ENCODE results near the gene GJB2.
A peak's percentile ranks its signal among the peaks of the same experiment; 100 is the strongest.

Gene GJB2

DNA sequence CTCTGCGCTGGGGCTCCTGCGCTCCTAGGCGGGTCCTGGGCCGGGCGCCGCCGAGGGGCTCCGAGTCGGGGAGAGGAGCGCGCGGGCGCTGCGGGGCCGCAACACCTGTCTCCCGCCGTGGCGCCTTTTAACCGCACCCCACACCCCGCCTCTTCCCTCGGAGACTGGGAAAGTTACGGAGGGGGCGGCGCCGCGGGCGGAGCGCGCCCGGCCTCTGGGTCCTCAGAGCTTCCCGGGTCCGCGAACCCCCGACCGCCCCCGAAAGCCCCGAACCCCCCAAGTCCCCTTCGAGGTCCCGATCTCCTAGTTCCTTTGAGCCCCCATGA, at the start of gene GJB2:
Gene GJB2 (minus strand): TSS at position 103 of the 326 bp plus-strand sequence. CDS start 3,357 bp downstream, outside the sequence.
- DNase-seq (ENCODE audit: low read depth) = no peak

DNA sequence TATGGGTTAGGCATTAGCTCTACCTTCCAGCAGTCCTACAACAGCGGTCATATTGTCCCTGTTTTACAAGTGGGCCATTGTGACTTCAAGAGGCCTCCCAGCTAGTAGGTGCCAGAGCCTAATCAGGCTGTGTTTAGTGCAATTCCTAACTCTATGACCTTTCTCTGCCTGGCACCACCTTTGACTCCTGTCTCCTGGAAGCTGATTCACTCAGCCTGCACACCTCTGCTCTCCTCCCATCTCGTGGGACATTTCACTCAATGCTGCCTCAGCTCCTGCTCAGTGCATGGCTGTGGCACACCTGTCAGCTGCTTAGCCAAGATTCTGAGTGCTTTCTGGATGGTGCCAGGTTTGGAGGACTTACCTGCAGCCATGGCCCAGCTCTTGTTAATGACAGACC, 48.9 kb upstream of the GJB2 start:
- no peak for DNase-seq (ENCODE audit: low read depth)

DNA sequence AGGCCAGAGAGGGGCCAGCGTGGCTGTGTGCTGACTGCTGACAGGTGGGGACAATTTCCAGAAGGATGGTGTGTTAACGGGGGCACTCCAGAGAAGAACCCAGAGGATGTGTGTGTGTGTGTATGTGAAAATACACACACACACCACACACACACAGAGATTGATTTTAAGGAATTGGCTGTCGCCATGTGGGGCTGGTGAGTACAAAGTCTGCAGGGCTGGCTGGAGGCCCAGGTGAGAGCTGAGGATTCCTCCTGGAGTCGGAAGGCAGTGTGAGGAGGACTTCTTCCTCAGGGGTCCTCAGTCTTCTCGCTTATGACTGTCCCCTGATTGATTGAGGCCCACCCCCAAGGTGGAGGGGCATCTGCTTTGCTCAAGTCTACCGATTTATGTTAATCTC, 47.0 kb upstream of the GJB2 start:
- DNase-seq (ENCODE audit: low read depth) = no peak

DNA sequence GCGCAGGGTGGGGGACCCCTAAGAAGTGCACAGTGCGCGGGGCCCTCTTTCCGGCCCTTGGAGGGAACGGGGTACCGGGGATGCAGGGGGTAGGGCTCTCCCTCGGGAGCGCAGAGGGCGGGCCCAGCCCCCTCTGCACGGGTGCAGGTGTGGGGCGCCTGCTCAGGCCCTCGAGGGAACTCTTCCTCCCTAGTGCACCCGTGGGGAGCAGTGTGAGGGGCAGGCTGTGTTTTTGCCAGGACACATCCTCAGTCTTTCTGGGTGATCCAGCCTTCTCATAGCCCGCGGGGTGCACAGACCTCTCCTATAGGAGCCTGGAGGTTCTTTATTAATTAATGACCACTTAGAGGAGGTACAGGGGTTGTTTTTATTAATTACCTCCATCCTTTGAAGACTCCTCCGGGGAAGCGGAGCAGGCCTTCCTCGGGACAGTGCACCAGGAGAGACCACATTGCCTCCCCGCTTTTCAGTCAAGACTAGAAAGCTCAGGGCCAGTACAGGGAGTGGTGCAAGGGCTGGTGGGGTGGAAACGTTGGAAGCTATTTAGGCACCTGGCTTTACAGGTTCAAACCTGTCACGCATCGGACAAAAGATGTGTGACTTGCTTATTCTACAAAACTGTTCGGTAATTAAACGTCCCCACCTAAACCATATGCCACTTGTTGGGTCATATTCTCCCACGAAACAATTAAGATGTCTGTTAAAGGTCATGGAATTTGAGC, 40.0 kb upstream of the GJB2 start:
- no peak for DNase-seq (ENCODE audit: low read depth)

- peak; percentile 18 for DNase-seq (ENCODE audit: low read depth)
Measured at GRCh38 chr13:20231839-20232555, 39.3 kb upstream of the GJB2 start, which contains the start of gene GJB6. Gene GJB6, minus strand, starts transcription at chr13:20232319. Its CDS starts 8,839 bp downstream, at chr13:20223480.

DNA sequence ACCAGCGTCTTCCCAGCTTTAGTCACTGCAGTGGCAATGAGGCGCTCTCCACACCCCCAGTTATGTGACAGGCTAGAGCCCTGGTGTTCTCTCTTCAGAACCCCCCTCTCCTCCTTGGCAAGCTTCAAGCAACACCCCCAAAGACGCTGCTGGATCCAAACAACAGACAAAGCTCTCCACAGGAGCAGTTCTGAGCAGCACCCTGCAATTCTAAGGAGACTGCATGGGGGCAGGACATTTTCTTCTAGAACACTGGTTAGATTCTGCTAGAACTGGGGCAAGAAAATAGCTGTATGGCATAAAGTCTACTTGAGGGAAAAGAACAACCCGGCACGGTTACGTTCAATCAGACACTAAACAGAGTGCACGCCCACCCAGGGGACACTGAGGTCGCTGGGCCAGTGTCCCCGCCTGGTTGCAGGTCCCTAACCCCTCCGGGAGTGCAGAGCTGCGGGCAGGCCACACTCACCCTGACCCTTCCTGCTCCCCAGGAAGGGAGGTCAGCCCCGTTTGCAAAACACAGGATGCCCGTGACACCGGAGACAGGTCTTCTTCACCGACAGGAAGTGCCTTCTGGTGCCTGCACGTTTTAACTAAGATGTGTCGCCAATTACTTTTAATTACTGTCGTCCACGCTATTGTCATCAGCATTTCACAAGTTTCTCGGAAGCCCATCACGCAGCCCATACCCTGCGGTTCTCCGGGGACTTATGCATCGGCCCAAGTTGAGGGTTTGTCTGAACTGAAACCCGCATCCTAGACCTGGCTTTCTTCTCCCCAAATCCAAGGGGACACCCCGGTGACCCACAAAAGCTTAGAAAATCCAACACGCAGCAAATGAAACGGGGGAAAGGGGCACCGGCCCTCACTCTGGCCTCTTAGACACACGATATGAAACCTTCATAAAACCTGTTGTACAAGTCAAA, 38.4 kb upstream of the GJB2 start:
- DNase-seq (ENCODE audit: low read depth) = no peak

DNA sequence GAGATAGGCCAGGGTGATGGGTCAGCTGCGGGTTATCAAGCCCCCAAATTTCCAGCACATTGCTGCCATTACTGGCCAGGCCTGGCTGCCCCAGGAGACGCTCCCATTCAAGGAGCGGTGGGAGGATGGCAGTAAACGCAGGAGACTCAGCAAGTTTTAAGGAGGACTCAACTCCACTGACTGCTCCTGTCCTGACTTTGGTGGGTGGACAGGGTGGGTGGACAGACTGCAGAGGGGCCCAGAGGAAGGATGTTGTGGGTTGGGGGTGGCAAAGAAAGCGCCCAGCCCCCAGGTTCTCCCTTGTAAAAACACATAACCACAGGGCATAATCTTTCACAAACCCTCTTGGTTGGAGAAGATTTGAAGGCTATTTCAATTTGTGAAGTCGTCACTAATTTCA, 35.0 kb upstream of the GJB2 start:
- DNase-seq (ENCODE audit: low read depth) = no peak

DNA sequence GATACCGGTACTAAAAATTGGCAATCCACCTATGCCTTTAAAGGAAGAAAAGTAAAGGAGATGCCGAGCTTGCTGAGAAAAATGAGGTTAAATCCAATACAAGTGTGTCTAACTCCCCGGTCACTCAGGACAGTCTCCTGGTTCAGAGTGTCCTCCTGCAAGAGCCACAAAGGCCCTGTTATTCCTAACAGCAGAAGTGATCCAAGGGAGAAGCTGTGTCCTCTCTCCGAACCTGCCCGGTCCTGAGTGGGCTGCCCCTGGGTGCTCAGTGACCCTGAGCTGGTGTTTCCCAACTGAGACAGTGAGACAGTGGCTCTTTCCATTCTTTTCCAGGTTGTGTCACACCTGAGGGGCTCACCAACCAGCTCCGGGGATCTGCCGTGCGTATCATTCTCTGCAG, 34.5 kb upstream of the GJB2 start:
- DNase-seq (ENCODE audit: low read depth) = no peak

DNA sequence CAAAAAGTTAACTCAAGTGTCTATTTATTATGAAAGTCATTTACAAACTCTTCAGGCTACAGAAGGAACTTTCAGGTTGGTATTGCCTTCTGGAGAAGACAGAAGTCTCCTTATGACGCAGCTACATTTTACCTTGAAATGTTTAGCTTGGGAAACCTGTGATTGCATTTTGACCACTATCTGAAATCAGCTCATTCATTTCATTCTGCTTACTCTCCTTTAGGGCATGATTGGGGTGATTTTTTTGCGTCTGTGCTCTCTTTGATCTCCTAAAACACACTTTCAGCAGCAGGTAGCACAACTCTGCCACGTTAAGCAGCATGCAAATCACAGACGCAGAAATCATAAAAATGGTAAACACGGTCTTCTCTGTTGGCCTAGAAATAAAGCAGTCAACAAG, 29.8 kb upstream of the GJB2 start:
- DNase-seq (ENCODE audit: low read depth) = no peak

GRCh38 chr13:20221772-20222171, 29.0 kb upstream of the GJB2 start:
- DNase-seq (ENCODE audit: low read depth) = no peak

DNA sequence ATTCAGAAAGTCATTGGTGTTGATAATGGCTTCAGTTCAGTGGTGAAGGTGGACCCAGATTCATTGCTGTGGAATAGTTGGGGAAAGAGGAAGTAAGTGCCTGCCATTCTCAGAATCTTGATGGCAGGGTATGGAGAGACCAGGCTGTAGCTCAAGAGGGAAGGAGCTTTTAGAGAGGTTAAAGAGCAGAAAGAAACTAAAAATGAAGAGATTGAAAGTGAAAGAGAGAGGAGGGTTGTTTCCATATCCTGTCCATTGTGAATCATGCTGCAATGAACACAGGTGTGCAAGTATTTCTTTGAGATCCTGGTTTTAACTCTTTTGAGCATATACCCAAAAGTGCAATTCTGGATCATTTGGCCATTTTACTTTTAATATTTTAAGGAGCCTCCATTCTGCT, 26.8 kb upstream of the GJB2 start:
- no peak for DNase-seq (ENCODE audit: low read depth)

- no peak for DNase-seq (ENCODE audit: low read depth)
Measured at GRCh38 chr13:20217168-20217567, 24.4 kb upstream of the GJB2 start.

DNA sequence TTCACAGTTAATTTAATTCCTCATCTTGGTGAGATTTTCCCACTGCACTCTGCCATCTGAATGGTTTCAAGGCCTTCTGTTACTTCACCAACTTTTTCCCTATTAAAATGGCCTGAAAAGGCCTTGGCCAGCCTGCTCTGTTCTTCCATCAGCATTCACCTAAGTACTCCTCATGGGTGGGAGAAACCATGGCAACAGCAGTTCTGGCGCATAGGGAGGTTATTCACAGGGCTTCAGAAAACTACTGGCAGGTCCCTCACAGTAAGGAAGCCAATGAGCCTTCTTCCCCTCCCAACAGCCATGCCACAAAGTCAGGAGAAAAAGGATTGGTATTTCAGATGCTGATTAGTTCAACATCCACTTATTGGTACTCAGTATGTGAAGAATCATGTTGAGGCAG, 17.2 kb upstream of the GJB2 start:
- DNase-seq (ENCODE audit: low read depth) = no peak

- DNase-seq (ENCODE audit: low read depth) = no peak
Measured at GRCh38 chr13:20206698-20207235, 14.0 kb upstream of the GJB2 start.

GRCh38 chr13:20206065-20206697, 13.4 kb upstream of the GJB2 start:
- DNase-seq (ENCODE audit: low read depth) = no peak

- DNase-seq (ENCODE audit: low read depth) = no peak
Measured at GRCh38 chr13:20198781-20199180, 6.0 kb upstream of the GJB2 start.

DNA sequence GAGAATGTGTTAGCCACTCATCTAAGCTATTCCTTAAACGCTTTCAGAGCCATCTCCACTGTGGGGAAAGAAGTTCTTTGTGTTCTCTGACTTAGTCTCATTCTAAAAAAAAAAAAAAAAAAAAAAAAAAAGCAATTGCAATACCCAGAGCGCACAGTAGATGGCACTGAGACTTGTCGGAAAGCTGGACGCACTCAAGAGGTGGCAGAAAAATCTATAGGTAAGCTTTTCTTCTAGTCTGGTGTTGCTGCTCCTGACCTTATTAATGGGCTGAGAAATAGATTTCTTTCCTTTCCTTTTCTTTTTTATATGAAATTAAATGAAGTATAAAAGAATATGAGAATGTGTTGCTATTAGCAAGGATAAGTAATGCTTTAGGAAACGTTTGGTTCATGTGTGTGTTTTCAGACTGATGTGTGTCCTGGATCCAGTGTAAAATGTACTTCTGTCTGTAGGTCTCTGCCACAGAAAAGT, 4.7 kb upstream of the GJB2 start:
- DNase-seq (ENCODE audit: low read depth) = no peak

DNA sequence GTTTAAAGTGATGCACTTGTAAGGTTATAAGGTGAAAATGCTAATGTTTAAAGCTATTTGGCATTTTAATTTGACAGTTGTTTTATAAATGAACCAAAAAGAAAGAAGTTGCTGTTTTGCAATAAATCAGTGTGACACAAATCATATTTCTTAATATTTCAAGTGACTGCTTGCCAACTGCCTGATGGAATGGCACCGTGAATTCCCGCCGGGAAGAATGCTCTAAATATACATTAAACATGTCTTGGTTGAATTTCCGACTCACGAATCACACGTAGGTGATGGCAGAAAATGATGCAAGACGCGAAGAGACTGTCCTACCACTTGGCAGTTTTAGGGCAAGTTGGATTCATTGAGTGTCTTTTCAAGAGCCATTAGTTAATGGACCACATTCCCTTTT, 3.1 kb upstream of the GJB2 start:
- DNase-seq (ENCODE audit: low read depth) = no peak

DNA sequence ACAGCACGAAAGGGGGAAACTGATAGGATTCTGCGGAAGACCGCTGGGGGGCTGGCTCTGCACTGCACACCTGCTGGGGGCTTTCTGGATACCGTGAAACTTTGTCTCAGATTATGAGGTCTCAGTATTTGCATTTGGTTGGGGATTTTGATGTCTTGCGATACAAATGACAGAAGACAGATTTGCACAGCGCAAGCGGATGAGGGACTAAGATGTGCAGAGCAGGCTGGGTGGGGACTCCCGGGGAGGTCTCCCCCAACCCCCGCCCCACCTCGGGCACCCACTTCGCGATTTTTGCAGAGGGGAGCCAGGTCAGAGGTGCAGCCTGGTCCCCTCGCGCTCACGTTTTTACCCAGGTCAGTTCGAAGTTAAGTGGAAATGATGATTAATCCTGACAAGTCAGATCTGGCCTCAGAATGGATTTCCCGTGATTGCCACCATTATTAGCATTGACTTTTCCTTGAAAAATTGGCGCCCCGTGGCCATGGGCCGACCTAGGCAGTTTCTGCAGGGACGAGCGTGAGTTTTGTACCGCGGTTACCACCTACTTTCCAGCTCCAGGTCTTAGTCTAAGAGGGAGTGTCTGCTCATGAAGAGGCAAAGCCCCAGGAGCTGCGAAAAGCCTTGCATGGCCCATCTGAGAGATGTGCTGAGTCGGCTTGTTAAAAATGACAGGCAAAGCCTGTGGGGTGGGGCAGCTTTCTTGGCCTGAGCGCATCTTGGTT, 1.3 kb upstream of the GJB2 start:
- no peak for DNase-seq (ENCODE audit: low read depth)

- DNase-seq (ENCODE audit: low read depth) = no peak
Measured at GRCh38 chr13:20193162-20193906, 596 bp upstream of the GJB2 start.
